Mucosa of descending colon (tissue), 3 donors: ENCODE measurements around the gene SH3PXD2A. TPM values are rescaled to one million over a fixed set of nuclear protein-coding genes. Genes with fewer than 3 reads are reported as not detected.

Experiments
- ATAC-seq: fragments of 200-7000 bp; cut with Tn5 transposase; one replicate; pipeline ENCODE4 v1.9.1; 2020; ENCODE audit warnings: mild to moderate bottlenecking, moderate library complexity
- DNase-seq, 3 donors: peaks; one replicate each; pipeline ENCODE4 v3.0.0-alpha.2; 2020
- H3K36me3 ChIP-seq: fragments of 200-600 bp; one replicate; pipeline ENCODE4 v1.8.0; 2021; ENCODE audit warnings: low read depth, mild to moderate bottlenecking
- H3K4me1 ChIP-seq: fragments of 200-600 bp; one replicate; pipeline ENCODE4 v1.8.0; 2021; ENCODE audit warnings: low read depth, mild to moderate bottlenecking
- H3K4me3 ChIP-seq: fragments of 200-600 bp; one replicate; pipeline ENCODE4 v1.8.0; 2021; ENCODE audit warnings: mild to moderate bottlenecking
- H3K9me3 ChIP-seq: fragments of 200-600 bp; one replicate; pipeline ENCODE4 v1.8.0; 2021; ENCODE audit warnings: mild to moderate bottlenecking
- intact Hi-C, 2 donors: fragments of 100-400 bp; cut with DNase I in 1 of 2; cut with micrococcal nuclease in 1 of 2; formaldehyde crosslinking; loops; one replicate each; pipeline versions ENCODE4 v1.11.0 to v1.11.1; 2022; cut with DNase I, micrococcal nuclease
- total RNA-seq, 3 donors: library from RNA; stranded (reverse); fragmentation: NEBNext Ultra II Directional in 2 of 3; extraction: Animal tissue kit (Norgen Biotek cat#: 25700) in 2 of 3; gene quantifications; one replicate each; pipeline versions ENCODE4 v1.2.1 to v1.2.4, GENCODE V29; 2021 to 2023
- TF ChIP-seq, protein P1 (sequence below): fragments of 200-600 bp; IDR thresholded peaks from one replicate; pipeline ENCODE4 v1.8.0; 2022; ENCODE audit warnings: antibody characterized with exemption, mild to moderate bottlenecking
- donor health status: DM: no; HTN: no; CAD: no; lungs with moderate emphysema.
- donor health status: DM: no; HTN: no; CAD: no.
- donor health status: DM: no; HTN: yes; CAD: no.

SH3PXD2A gene
- total RNA-seq, 3 donors from 2014 or later: 46.1 to 91.4 (median 60.6) TPM

DNA sequence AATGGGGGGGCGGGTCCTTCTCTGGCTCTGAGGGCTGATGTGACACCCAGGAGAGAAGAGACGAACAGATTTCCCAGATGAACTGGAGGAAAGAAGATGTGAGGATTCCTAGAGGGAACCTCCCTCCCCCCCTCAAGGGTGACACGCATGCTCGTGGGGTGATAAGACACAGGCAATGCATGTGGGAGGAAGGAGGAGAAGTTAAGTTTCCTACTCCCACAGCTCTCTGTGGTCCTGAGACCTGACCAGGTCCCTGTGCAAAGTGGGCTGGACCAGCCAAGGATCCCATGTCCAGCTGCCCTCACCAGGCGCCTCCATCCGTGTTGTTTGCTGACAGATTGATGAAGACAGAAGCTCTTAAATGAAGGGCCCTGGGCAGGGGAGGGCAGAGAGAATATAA, 112.6 kb downstream of the SH3PXD2A start:
- Histone ChIP-seq H3K9me3 (no peaks in the 10 kb centered on the region), H3K4me3 (no peak overlapping the region), H3K36me3 (no peaks in the 10 kb centered on the region), H3K4me1 (peaks cover 10% of the 10 kb centered on the region)
- no peak for DNase-seq
- TF ChIP-seq, protein P1, sequence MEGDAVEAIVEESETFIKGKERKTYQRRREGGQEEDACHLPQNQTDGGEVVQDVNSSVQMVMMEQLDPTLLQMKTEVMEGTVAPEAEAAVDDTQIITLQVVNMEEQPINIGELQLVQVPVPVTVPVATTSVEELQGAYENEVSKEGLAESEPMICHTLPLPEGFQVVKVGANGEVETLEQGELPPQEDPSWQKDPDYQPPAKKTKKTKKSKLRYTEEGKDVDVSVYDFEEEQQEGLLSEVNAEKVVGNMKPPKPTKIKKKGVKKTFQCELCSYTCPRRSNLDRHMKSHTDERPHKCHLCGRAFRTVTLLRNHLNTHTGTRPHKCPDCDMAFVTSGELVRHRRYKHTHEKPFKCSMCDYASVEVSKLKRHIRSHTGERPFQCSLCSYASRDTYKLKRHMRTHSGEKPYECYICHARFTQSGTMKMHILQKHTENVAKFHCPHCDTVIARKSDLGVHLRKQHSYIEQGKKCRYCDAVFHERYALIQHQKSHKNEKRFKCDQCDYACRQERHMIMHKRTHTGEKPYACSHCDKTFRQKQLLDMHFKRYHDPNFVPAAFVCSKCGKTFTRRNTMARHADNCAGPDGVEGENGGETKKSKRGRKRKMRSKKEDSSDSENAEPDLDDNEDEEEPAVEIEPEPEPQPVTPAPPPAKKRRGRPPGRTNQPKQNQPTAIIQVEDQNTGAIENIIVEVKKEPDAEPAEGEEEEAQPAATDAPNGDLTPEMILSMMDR: no peak
- ATAC-seq: no peak
- intact Hi-C loops: no loop called here

- no peaks in the 10 kb centered on the region for H3K9me3 ChIP-seq
- H3K4me1 ChIP-seq: no peaks in the 10 kb centered on the region
- no peak overlapping the region for H3K4me3 ChIP-seq
- intact Hi-C loops: no loop called here
- TF ChIP-seq, protein P1: no peak
- DNase-seq: no peak
- ATAC-seq: no peak
- H3K36me3 ChIP-seq: no peaks in the 10 kb centered on the region
These were observed 114.8 kb downstream of the SH3PXD2A start for GRCh38 chr10:103740611-103741010.

DNA sequence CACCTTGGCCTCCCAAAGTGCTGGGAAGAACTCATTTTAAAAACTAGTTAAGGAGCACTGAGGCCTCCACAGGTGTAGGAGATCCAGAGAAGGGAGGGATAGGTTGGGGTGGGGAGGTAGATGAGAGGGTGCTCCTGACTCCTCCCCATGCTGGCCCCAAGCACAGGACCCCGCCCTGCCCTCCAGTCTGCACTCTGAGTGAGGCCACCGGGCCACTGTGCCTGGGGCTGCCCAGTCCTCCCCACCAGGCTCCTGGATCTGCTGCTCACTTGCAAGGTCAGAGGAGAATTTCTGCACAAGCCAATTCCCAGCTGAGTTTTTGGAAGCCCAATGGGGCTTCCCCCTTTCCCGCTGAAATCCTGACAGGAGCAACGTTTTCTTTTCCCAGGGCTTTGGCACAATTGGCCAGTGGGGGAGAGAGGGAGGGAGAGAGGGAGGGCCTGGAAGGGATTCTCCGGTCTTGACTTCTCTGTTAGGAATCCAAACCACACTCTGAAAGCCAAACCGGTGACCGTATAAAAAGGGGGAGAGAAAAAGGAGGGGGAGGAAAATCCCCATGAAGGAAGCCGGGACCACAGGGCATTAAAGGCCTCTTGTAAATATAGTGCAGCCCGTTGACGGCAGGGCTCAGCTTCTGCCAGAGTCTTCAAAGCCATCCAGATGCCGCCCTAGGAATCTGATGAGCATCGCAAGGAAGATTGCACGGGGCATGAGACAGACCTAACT, 116.2 kb downstream of the SH3PXD2A start:
- TF ChIP-seq, protein P1: no peak
- ATAC-seq (peak; percentile 46), DNase-seq (peak in 1 of 3 donors; percentile 37)
- Histone ChIP-seq H3K36me3 (no peaks in the 10 kb centered on the region), H3K4me1 (no peaks in the 10 kb centered on the region), H3K9me3 (no peaks in the 10 kb centered on the region), H3K4me3 (no peak overlapping the region)
- intact Hi-C loops: no loop called here

DNA sequence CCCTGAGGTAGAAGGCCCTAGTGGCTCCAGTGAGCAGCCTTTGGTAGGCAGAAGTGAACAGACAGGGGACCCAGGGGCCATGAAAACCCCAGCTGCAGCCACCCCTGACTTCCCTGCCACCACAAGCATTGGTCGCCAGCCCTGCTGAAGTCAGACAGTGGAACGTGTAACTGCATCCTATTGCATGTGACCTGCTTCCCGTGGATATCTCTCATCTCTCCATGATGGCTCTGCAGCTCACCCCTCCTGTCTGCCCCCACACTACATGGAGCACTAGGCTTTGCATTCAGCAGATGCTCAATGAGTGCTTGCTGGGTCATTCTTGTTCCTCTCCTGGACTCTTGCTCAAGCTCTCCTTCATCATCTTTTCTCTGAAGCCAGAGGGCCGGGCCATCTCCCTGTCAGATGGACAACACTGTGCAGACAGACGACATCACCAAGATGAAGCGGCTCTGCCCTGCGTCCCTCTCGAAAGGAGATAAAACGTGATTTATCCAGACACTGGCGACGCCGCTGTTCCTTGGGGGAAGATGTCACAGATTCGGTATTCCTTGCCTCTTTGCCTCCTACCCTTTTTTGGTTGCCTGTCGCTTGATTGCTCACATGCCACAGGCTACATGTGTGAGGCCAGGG, 117.5 kb downstream of the SH3PXD2A start:
- DNase-seq (no peak), ATAC-seq (no peak)
- TF ChIP-seq, protein P1: no peak
- H3K36me3 ChIP-seq: no peaks in the 10 kb centered on the region
- no peak overlapping the region for H3K4me3 ChIP-seq
- no peaks in the 10 kb centered on the region for H3K4me1 ChIP-seq
- intact Hi-C loops: no loop called here
- no peaks in the 10 kb centered on the region for H3K9me3 ChIP-seq

DNA sequence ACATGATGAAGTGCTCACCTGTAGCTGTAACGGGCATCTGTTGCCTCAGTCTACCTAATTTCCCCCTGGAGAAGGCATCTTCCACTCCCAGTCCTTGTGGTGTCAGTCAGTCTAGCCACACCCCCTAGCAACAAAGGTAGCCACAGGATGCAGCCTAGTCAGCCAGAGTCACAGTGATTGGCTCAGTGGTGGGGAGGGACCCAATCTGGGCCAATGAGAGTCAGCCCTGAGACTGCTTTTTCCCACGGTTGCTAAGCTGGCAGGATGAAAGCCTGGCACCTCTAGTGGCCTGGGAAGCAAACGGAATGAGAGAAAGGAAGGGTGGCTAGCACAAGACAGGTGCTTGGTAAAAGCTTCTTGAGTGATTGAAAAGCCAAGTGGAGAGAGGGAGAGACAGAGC, 118.6 kb downstream of the SH3PXD2A start:
- Histone ChIP-seq H3K4me1 (peaks cover 9% of the 10 kb centered on the region), H3K4me3 (no peak overlapping the region), H3K9me3 (no peaks in the 10 kb centered on the region), H3K36me3 (no peaks in the 10 kb centered on the region)
- ATAC-seq (peak; percentile 63), DNase-seq (no peak)
- intact Hi-C loops: no loop called here
- TF ChIP-seq, protein P1: no peak
